C4-2B (cell line): ENCODE data around the gene BTBD9.

Source experiments
- H3K27ac ChIP-seq: fragments of 450-650 bp; 2 replicates; pipeline ENCODE4 v1.5.1; 2017
- CTCF ChIP-seq: fragments of 450-650 bp; conservative IDR thresholded peaks from 2 replicates; pipeline ENCODE4 v1.5.1; 2017; ENCODE audit warnings: mild to moderate bottlenecking
- ZFX ChIP-seq: fragments of 450-650 bp; IDR thresholded peaks from 2 replicates; pipeline ENCODE4 v1.6.1; 2017

BTBD9 gene

GRCh38 chr6:38648629-38649028 lies 8.9 kb upstream of the BTBD9 start:
- TF ChIP-seq ZFX, result no peak
- no peak for TF ChIP-seq CTCF

GRCh38 chr6:38646166-38646878 lies 6.6 kb upstream of the BTBD9 start:
- TF ChIP-seq CTCF, result no peak
- no peak overlapping the region for H3K27ac ChIP-seq

More at GRCh38 chr6:38648629-38649028, 8.9 kb upstream of the BTBD9 start:
- H3K27ac ChIP-seq, result no peak overlapping the region

DNA sequence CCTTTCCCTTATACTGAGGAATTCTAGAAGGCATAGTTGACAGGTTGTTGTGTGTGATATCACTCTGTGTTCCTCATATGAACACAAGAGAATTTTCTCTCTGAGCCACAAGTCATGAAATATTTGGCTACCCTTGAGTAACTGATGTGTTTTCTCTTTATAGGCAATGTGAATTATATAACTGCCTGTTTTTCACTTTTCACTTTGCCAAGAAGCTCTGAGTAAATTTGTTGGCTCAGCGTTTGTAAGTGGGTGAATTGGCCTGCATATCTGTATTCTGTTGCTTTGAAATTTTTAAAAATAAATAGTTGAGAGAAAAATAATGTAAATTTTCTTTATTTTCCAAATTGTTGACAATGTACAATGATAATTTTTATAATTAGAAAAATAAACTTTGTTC lies 5.2 kb upstream of the BTBD9 start:
- TF ChIP-seq ZFX (no peak), CTCF (no peak)
- H3K27ac ChIP-seq, result no peak overlapping the region

DNA sequence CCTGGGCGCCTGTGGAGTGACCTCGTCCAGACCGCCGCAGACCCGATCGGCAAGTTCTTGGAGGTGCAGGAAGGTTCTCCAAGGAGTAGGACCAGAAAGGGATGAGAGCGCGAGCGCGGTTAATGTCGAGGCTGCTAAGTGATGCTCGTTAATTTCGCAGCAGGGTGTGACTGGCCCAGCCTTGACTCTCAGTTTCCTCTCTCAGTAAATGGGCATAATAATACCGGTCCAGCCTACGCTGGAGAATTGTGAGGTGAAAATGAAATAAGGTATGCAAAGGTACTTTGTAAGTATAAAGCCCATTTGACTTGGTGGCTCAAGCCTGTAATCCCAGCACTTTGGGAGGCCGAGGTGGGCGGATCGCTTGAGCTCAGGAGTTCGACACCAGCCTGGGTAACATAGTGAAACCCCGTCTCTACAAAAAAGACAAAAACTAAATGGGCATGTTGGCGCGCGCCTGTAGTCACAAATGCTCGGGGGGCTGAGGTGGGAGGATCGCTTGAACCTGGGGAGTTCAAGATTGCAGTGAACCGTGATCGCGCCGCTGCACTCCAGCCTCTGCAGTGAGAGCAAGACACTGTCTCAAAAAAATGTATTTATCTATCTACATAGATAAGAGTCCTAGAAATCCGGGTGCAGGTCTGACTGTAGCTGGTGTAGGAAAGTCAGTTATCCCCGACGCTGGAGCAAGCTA lies 634 bp upstream of the BTBD9 start:
- TF ChIP-seq CTCF, result no peak
- 0 out of 2 replicates have a peak, but pooled peaks have one; percentile 25 for TF ChIP-seq ZFX
- peak overlapping the region; percentile 70 for H3K27ac ChIP-seq

GRCh38 chr6:38638941-38639497 lies 710 bp downstream of the BTBD9 start:
- no peak for TF ChIP-seq CTCF
- TF ChIP-seq ZFX, result no peak

GRCh38 chr6:38637756-38638155 lies 2.0 kb downstream of the BTBD9 start:
- no peak for TF ChIP-seq ZFX
- no peak for TF ChIP-seq CTCF
- H3K27ac ChIP-seq, result no peak overlapping the region

More at GRCh38 chr6:38638941-38639497, 710 bp downstream of the BTBD9 start:
- peak overlapping the region; percentile 70 for H3K27ac ChIP-seq

DNA sequence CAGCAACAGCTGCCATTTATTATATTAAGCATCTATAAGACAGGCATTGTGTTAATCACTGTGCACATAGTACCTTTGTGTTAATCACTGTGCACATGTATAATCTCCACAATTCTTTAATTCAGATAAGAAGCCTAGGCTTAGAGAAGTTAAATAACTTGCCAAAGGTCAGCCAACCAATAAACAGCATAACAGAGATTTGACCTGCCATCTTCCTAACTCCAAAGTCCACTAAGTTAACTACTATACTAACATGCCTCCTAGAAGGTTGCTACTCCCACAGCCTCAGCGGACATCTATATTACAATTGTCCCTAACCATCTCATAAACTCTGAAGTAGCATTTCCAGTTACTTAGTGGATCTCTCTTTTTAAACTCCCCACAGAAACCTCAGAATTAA lies 3.7 kb downstream of the BTBD9 start:
- H3K27ac ChIP-seq, result no peak overlapping the region
- TF ChIP-seq CTCF (no peak), ZFX (no peak)
